Testis (tissue), 2 donors: ENCODE results near the gene MYL12B.

Experiments
- CTCF ChIP-seq, 3 experiments: fragments of 450-650 bp in 2 of 3; fragments of 200-600 bp in 1 of 3; sonication (generic) in 1 of 3; IDR thresholded peaks; one replicate each; pipeline ENCODE4 v1.5.1; 2016 to 2019; ENCODE audit warnings: antibody characterized with exemption in 3 of 3, mild to moderate bottlenecking in 2 of 3, moderate library complexity in 1 of 3
- POLR2A ChIP-seq: fragments of 450-650 bp; IDR thresholded peaks from one replicate; pipeline ENCODE4 v1.6.1; 2017; ENCODE audit warnings: antibody characterized with exemption, mild to moderate bottlenecking, moderate library complexity

GRCh38 chr18:3294435-3295080 is 32.6 kb downstream of the MYL12B start:
- TF ChIP-seq POLR2A (no peak), CTCF (IDR thresholded peaks at IDR 0.05) (no peak)
